A549 (cell line): Measurements from ENCODE around the gene SH3PXD2B. TPM values are rescaled to one million over a fixed set of nuclear protein-coding genes. Genes with fewer than 3 reads are reported as not detected.
"Not testable (repeated sequence)": the region's sequence is repeated elsewhere in the genome, so short reads cannot be mapped to it uniquely, and the experiment has no call there.

Experiments
- ATAC-seq, 2 experiments: fragments of 200-7000 bp in 1 of 2; fragments of >200 bp in 1 of 2; cut with Nextera tagmentation in 1 of 2; cut with Tn5 transposase in 1 of 2; 3 replicates each; pipeline versions ENCODE4 v1.8.0 to v1.9.1; 2018 to 2020; ENCODE audit warnings: mild to moderate bottlenecking in 1 of 2, moderate library complexity in 1 of 2
- CTCF ChIA-PET: fragments of 300-600 bp; sonication (Branson Sonifier 250); formaldehyde crosslinking; extraction: SDS; loops from one replicate; lab custom pipeline; 2021; ENCODE audit warnings: antibody characterized with exemption, inconsistent platforms; lab: Yijun Ruan, JAX
- POLR2A ChIA-PET: fragments of 350-600 bp; formaldehyde crosslinking; extraction: SDS; loops from one replicate; lab custom pipeline; 2021; ENCODE audit warnings: antibody characterized with exemption, inconsistent platforms; lab: Yijun Ruan, JAX
- DNase-seq, 2 experiments: peaks; one replicate each; pipeline versions ENCODE4 v3.0.0 to v3.0.0-alpha.2; 2011 to 2016; ENCODE audit warnings: low read depth in 1 of 2, low spot score in 1 of 2
- FAIRE-seq: peaks from 2 replicates; lab custom pipeline; 2011; peaks lifted over from hg19 to GRCh38; lab: Jason Lieb, UNC
- H3K27ac ChIP-seq, 2 experiments: fragments of >200 bp; sonication (Bioruptor Twin); formaldehyde crosslinking; 3 replicates each; pipeline ENCODE4 v1.5.1; 2016 to 2017
- H3K4me1 ChIP-seq: fragments of >200 bp; sonication (Bioruptor Twin); formaldehyde crosslinking; 3 replicates; pipeline ENCODE4 v1.6.1; 2016
- H3K4me2 ChIP-seq: fragments of >200 bp; sonication (Bioruptor Twin); formaldehyde crosslinking; 3 replicates; pipeline ENCODE4 v1.6.1; 2016
- H3K4me3 ChIP-seq: fragments of >200 bp; sonication (Bioruptor Twin); formaldehyde crosslinking; 3 replicates; pipeline ENCODE4 v1.5.1; 2016
- H3K9me3 ChIP-seq: fragments of >200 bp; sonication (Bioruptor Twin); formaldehyde crosslinking; 3 replicates; pipeline ENCODE4 v1.6.1; 2016
- ATOH8 ChIP-seq: fragments of 250-450 bp; sonication (Bioruptor Pico); IDR thresholded peaks from 2 replicates; pipeline ENCODE4 v1.5.0; 2020; ENCODE audit warnings: low read depth, mild to moderate bottlenecking, moderate library complexity
- BHLHE40 ChIP-seq: IDR thresholded peaks from 2 replicates; pipeline ENCODE4 v1.6.1; 2012; ENCODE audit warnings: low read depth, low read length, inconsistent platforms
- CBX8 ChIP-seq: fragments of 200-600 bp; sonication (generic); IDR thresholded peaks from 2 replicates; pipeline ENCODE4 v1.6.1; 2016
- ESRRA ChIP-seq: fragments of 150-350 bp; IDR thresholded peaks from 2 replicates; pipeline ENCODE4 v1.6.1; 2014; ENCODE audit warnings: mild to moderate bottlenecking, low read length, borderline replicate concordance
- HEYL ChIP-seq: fragments of 250-450 bp; sonication (Bioruptor Pico); IDR thresholded peaks from 2 replicates; pipeline ENCODE4 v1.8.0; 2021; ENCODE audit warnings: mild to moderate bottlenecking, moderate library complexity
- HOXA7 ChIP-seq: fragments of 250-450 bp; sonication (Bioruptor Pico); IDR thresholded peaks from 2 replicates; pipeline ENCODE4 v1.5.0; 2020; ENCODE audit warnings: mild to moderate bottlenecking, moderate library complexity
- JUN ChIP-seq, 2 experiments: fragments of >200 bp; sonication (Bioruptor Twin); formaldehyde crosslinking; IDR thresholded peaks; 2 replicates in 1 of 2; 3 replicates in 1 of 2; pipeline ENCODE4 v1.6.1; 2016 to 2017
- KDM5A ChIP-seq: fragments of 200-600 bp; sonication (generic); IDR thresholded peaks from 2 replicates; pipeline ENCODE4 v1.6.1; 2016; ENCODE audit warnings: antibody characterized with exemption, mild to moderate bottlenecking
- MAZ ChIP-seq: fragments of 150-350 bp; IDR thresholded peaks from 2 replicates; pipeline ENCODE4 v1.6.1; 2014; ENCODE audit warnings: antibody characterized with exemption, low read depth, low read length, borderline replicate concordance
- NR3C1 ChIP-seq: fragments of >200 bp; sonication (Bioruptor Twin); formaldehyde crosslinking; IDR thresholded peaks from 3 replicates; pipeline ENCODE4 v1.6.1; 2017
- POLR2A ChIP-seq: IDR thresholded peaks from 2 replicates; pipeline ENCODE4 v1.6.1; 2012; ENCODE audit warnings: mild to moderate bottlenecking, low read length
- POLR2AphosphoS2 ChIP-seq: conservative IDR thresholded peaks from 2 replicates; pipeline ENCODE4 v1.6.1; 2012; ENCODE audit warnings: low read length, improper control_type of control experiment, inconsistent platforms
- RAD21 ChIP-seq, 2 experiments: fragments of >200 bp in 1 of 2; sonication (Bioruptor Twin) in 1 of 2; formaldehyde crosslinking in 1 of 2; IDR thresholded peaks in 1 of 2; conservative IDR thresholded peaks in 1 of 2; 2 replicates in 1 of 2; 3 replicates in 1 of 2; pipeline ENCODE4 v1.6.1; 2012 to 2018; ENCODE audit warnings: inconsistent platforms in 1 of 2
- REST ChIP-seq: fragments of 200-600 bp; sonication (generic); IDR thresholded peaks from 2 replicates; pipeline ENCODE4 v1.6.1; 2016; ENCODE audit warnings: antibody characterized with exemption, mild to moderate bottlenecking, moderate library complexity
- RFX5 ChIP-seq: fragments of 450-650 bp; IDR thresholded peaks from 2 replicates; pipeline ENCODE4 v1.7.1; 2014; ENCODE audit warnings: antibody characterized with exemption, mild to moderate bottlenecking, moderate library complexity
- SMC3 ChIP-seq: fragments of >200 bp; sonication (Bioruptor Twin); formaldehyde crosslinking; IDR thresholded peaks from 3 replicates; pipeline ENCODE4 v1.6.1; 2018; ENCODE audit warnings: inconsistent platforms
- ZC3H11A ChIP-seq: fragments of 450-650 bp; IDR thresholded peaks from 2 replicates; pipeline ENCODE4 v1.6.1; 2014; ENCODE audit warnings: antibody characterized with exemption, mild to moderate bottlenecking
- WGBS: methylation state at CpG from one replicate; pipeline ENCODE4 v1.1.6; 2017; ENCODE audit errors: missing lambda C conversion rate; 5-methylcytosine and 5-hydroxymethylcytosine counted together
- polyA plus RNA-seq, 4 experiments: library from polyadenylated mRNA; depleted of rRNA in 3 of 4; stranded (reverse); fragments of >200 nt; fragmentation: RNase III in 1 of 4; extraction: RNeasy Plus Mini Kit Qiagen cat#74134 plus additional on column Dnase treatment in 1 of 4; gene quantifications; 2 replicates in 3 of 4; 3 replicates in 1 of 4; pipeline ENCODE4 v1.2.3, GENCODE V29; 2011 to 2017

SH3PXD2B gene
- polyA plus RNA-seq, 2 of the 4 experiments (the other 2 are of a cell fraction), result 15.1 to 15.5 TPM

GRCh38 chr5:172410662-172411483, 43.5 kb downstream of the SH3PXD2B start:
- ATAC-seq (no peak), FAIRE-seq (no peak), DNase-seq (no peak)
- no peak for TF ChIP-seq NR3C1
- peaks cover 38% of the 10 kb centered on the region for H3K4me1 ChIP-seq
- POLR2A ChIA-PET, result no interaction called here
- H3K4me3 ChIP-seq, result no peak overlapping the region
- CTCF ChIA-PET, result interaction anchor here (0.9 kb wide), 2 partner anchors 40 to 42 kb away, joined by 3 read pairs; no protein-coding TSS in a partner anchor
- H3K9me3 ChIP-seq, result no peaks in the 10 kb centered on the region
- no peak overlapping the region for H3K4me2 ChIP-seq
- 91% methylated on average over 5 of the region's 5 CpGs for WGBS
- H3K27ac ChIP-seq, result no peak overlapping the region

GRCh38 chr5:172410160-172410559, 44.2 kb downstream of the SH3PXD2B start:
- 88% methylated on average over 4 of the region's 4 CpGs for WGBS
- FAIRE-seq (no peak), ATAC-seq (no peak)
- Histone ChIP-seq H3K4me3 (no peak overlapping the region), H3K27ac (no peak overlapping the region)
- TF ChIP-seq RAD21 (conservative IDR thresholded peaks at IDR 0.05 in 1 of 2, IDR thresholded peaks at IDR 0.05 in 1 of 2) (no peak), ZC3H11A (no peak), ATOH8 (CRISPR knock-in tag) (no peak), BHLHE40 (no peak), POLR2A (no peak), ESRRA (no peak), CBX8 (no peak), HEYL (CRISPR knock-in tag) (no peak), SMC3 (no peak), KDM5A (no peak), POLR2AphosphoS2 (no peak), JUN (IDR thresholded peaks at IDR 0.05) (no peak), REST (no peak), HOXA7 (no peak), RFX5 (no peak), MAZ (no peak)
- TF ChIP-seq, all 56 proteins: peak for 0
- CTCF ChIA-PET, result interaction anchor here (0.9 kb wide), 1 partner anchor 43 kb away, joined by 3 read pairs; no protein-coding TSS in a partner anchor
- Histone ChIP-seq H3K4me2 (no peak overlapping the region), H3K4me1 (peaks cover 31% of the 10 kb centered on the region), H3K9me3 (no peaks in the 10 kb centered on the region)
- POLR2A ChIA-PET, result no interaction called here
- no peak for DNase-seq

GRCh38 chr5:172409477-172409876, 44.8 kb downstream of the SH3PXD2B start:
- DNase-seq, H3K27ac ChIP-seq, H3K4me3 ChIP-seq, H3K9me3 ChIP-seq, POLR2A ChIA-PET, H3K4me2 ChIP-seq, ATAC-seq, FAIRE-seq, CTCF ChIA-PET: not testable (repeated sequence)
- H3K4me1 ChIP-seq, result peaks cover 24% of the 10 kb centered on the region
- 97% methylated on average over 5 of the region's 5 CpGs for WGBS
